Measurements from ENCODE around the gene HRH2.

Gene HRH2

GRCh38 chr5:175697846-175698245 is 40.0 kb downstream of the HRH2 start:
- Histone ChIP-seq H3K36me3 (no peaks in the 10 kb centered on the region; the same call in 1 of the 2 replicates), H3K27ac (no peak overlapping the region), H3K4me3 (ENCODE audit: low read depth, low read length) (no peak overlapping the region), H3K9me3 (ENCODE audit: severe bottlenecking) (no peaks in the 10 kb centered on the region), H3K27me3 (ENCODE audit: insufficient read depth, low read depth, severe bottlenecking) (no peaks in the 10 kb centered on the region)
- no peak for TF ChIP-seq CTCF (IDR thresholded peaks at IDR 0.05; ENCODE audit: low read depth, low read length)
- no peak for DNase-seq

- Histone ChIP-seq H3K36me3 (no peaks in the 10 kb centered on the region; the same call in 1 of the 2 replicates), H3K4me3 (ENCODE audit: low read depth, low read length) (no peak overlapping the region), H3K9me3 (ENCODE audit: severe bottlenecking) (no peaks in the 10 kb centered on the region), H3K27me3 (ENCODE audit: insufficient read depth, low read depth, severe bottlenecking) (no peaks in the 10 kb centered on the region), H3K27ac (no peak overlapping the region)
- DNase-seq = no peak
- TF ChIP-seq CTCF (IDR thresholded peaks at IDR 0.05; ENCODE audit: low read depth, low read length) = no peak
Measured at GRCh38 chr5:175698401-175699115, 40.7 kb downstream of the HRH2 start.

DNA sequence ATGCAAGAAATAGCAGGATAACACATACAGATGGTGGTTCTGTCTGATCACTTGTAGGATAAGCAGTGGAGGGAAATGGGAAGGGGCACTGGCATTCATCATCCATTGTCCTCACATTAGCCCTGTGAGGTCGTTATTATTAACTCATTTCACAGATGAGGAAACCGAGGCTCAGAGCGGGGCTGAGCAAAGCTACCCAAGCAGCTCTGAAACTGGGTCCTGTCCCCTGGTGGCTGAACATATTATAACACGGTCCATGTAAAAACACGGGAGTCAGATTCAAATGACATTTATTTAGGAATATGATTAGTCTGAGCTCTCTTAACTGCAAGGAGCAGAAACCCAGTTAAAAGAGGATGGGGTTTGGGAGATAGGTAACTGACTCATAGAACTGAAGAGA is 43.1 kb downstream of the HRH2 start:
- Histone ChIP-seq H3K27ac (no peak overlapping the region), H3K9me3 (ENCODE audit: severe bottlenecking) (no peaks in the 10 kb centered on the region), H3K4me3 (ENCODE audit: low read depth, low read length) (no peak overlapping the region), H3K36me3 (no peaks in the 10 kb centered on the region; the same call in 1 of the 2 replicates), H3K27me3 (ENCODE audit: insufficient read depth, low read depth, severe bottlenecking) (no peaks in the 10 kb centered on the region)
- no peak for DNase-seq
- peak; percentile 46 for TF ChIP-seq CTCF (IDR thresholded peaks at IDR 0.05; ENCODE audit: low read depth, low read length)

- TF ChIP-seq CTCF (IDR thresholded peaks at IDR 0.05; ENCODE audit: low read depth, low read length) = no peak
- H3K9me3 ChIP-seq (ENCODE audit: severe bottlenecking) = no peaks in the 10 kb centered on the region
- H3K27ac ChIP-seq = no peak overlapping the region
- no peak overlapping the region for H3K4me3 ChIP-seq (ENCODE audit: low read depth, low read length)
- H3K27me3 ChIP-seq (ENCODE audit: insufficient read depth, low read depth, severe bottlenecking) = no peaks in the 10 kb centered on the region
- no peak for DNase-seq
- no peaks in the 10 kb centered on the region; the same call in 1 of the 2 replicates for H3K36me3 ChIP-seq
Measured at GRCh38 chr5:175701797-175702196, 43.9 kb downstream of the HRH2 start.

GRCh38 chr5:175706499-175706898 is 48.6 kb downstream of the HRH2 start:
- Histone ChIP-seq H3K27me3 (ENCODE audit: insufficient read depth, low read depth, severe bottlenecking) (no peaks in the 10 kb centered on the region), H3K9me3 (ENCODE audit: severe bottlenecking) (peaks cover 3% of the 10 kb centered on the region), H3K36me3 (no peaks in the 10 kb centered on the region), H3K27ac (no peak overlapping the region), H3K4me3 (ENCODE audit: low read depth, low read length) (no peak overlapping the region)
- DNase-seq = no peak
- TF ChIP-seq CTCF (IDR thresholded peaks at IDR 0.05; ENCODE audit: low read depth, low read length) = no peak

Measured in WERI-Rb-1 (cell line).